HepG2 (cell line): ENCODE data around the gene LRTM2. TPM values are rescaled to one million over a fixed set of nuclear protein-coding genes. Genes with fewer than 3 reads are reported as not detected.

Experiments
- DNMT3B ChIP-seq: conservative IDR thresholded peaks from 2 replicates; pipeline ENCODE4 v1.6.1; 2016; ENCODE audit warnings: missing biosample characterization, control low read depth
- GABPA ChIP-seq, 2 experiments: IDR thresholded peaks; 2 replicates each; pipeline ENCODE4 v1.6.1; 2011 to 2016; ENCODE audit warnings: low read depth in 2 of 2, low read length in 1 of 2, missing biosample characterization in 1 of 2, missing genetic modification characterization in 1 of 2
- LCORL ChIP-seq, 2 experiments: fragments of 450-650 bp in 1 of 2; sonication (generic) in 1 of 2; formaldehyde crosslinking in 1 of 2; IDR thresholded peaks; 2 replicates each; pipeline versions ENCODE4 v1.5.0 to v1.6.1; 2017 to 2020; ENCODE audit warnings: antibody characterized with exemption in 1 of 2, missing genetic modification reagents in 1 of 2
- MXD4 ChIP-seq: IDR thresholded peaks from 2 replicates; pipeline ENCODE4 v1.6.1; 2016; ENCODE audit warnings: mild to moderate bottlenecking, missing biosample characterization, missing genetic modification reagents
- NFYB ChIP-seq: sonication (generic); formaldehyde crosslinking; IDR thresholded peaks from 2 replicates; pipeline ENCODE4 v1.4.0; 2020; ENCODE audit warnings: missing genetic modification reagents
- NKX3-1 ChIP-seq: sonication (generic); formaldehyde crosslinking; IDR thresholded peaks from 2 replicates; pipeline ENCODE4 v1.5.0; 2020; ENCODE audit warnings: missing genetic modification reagents
- PHF20 ChIP-seq: sonication (generic); formaldehyde crosslinking; IDR thresholded peaks from 2 replicates; pipeline ENCODE4 v1.5.0; 2020; ENCODE audit warnings: mild to moderate bottlenecking, missing genetic modification reagents
- REPIN1 ChIP-seq: sonication (generic); formaldehyde crosslinking; IDR thresholded peaks from 2 replicates; pipeline ENCODE4 v1.8.0; 2022; ENCODE audit warnings: missing genetic modification reagents, low read depth, mild to moderate bottlenecking, borderline replicate concordance
- ZBTB8A ChIP-seq: sonication (generic); formaldehyde crosslinking; IDR thresholded peaks from 2 replicates; pipeline ENCODE4 v1.4.0; 2020; ENCODE audit warnings: mild to moderate bottlenecking, low read depth, missing genetic modification reagents, borderline replicate concordance
- ZNF17 ChIP-seq: sonication (generic); formaldehyde crosslinking; IDR thresholded peaks from 2 replicates; pipeline ENCODE4 v1.5.0; 2020; ENCODE audit warnings: mild to moderate bottlenecking, missing genetic modification reagents
- ZNF317 ChIP-seq: sonication (generic); formaldehyde crosslinking; IDR thresholded peaks from 2 replicates; pipeline ENCODE4 v1.5.0; 2020; ENCODE audit warnings: mild to moderate bottlenecking, missing genetic modification reagents
- ZNF496 ChIP-seq: sonication (generic); formaldehyde crosslinking; IDR thresholded peaks from 2 replicates; pipeline ENCODE4 v1.8.1; 2023; ENCODE audit warnings: mild to moderate bottlenecking, moderate library complexity, missing genetic modification reagents; ENCODE audit not compliant: insufficient replicate concordance
- ZNF709 ChIP-seq: sonication (generic); formaldehyde crosslinking; IDR thresholded peaks from 2 replicates; pipeline ENCODE4 v1.5.0; 2020; ENCODE audit warnings: mild to moderate bottlenecking, missing genetic modification reagents
- ZNF713 ChIP-seq: sonication (generic); formaldehyde crosslinking; IDR thresholded peaks from 2 replicates; pipeline ENCODE4 v1.4.0; 2020; ENCODE audit warnings: mild to moderate bottlenecking, missing genetic modification reagents
- ZSCAN30 ChIP-seq: sonication (generic); formaldehyde crosslinking; IDR thresholded peaks from 2 replicates; pipeline ENCODE4 v1.5.0; 2020; ENCODE audit warnings: mild to moderate bottlenecking, missing genetic modification reagents
- polyA plus RNA-seq, 8 experiments: library from polyadenylated mRNA; depleted of rRNA in 3 of 8; stranded (reverse) in 7 of 8; unstranded in 1 of 8; fragments of >200 nt; fragmentation: Illumina TruSeq in 4 of 8; extraction: Trizol in 4 of 8; gene quantifications; 2 replicates each; pipeline versions ENCODE4 v1.2.1 to v1.2.3, GENCODE V29; 2011 to 2016; ENCODE audit warnings: low read depth in 4 of 8, missing spikeins in 1 of 8, mixed read lengths in 1 of 8; ENCODE audit not compliant: insufficient read depth in 1 of 8
- total RNA-seq, 5 experiments: library from RNA; depleted of rRNA; stranded (reverse); fragments of >200 nt; fragmentation: Illumina TruSeq; extraction: Trizol; gene quantifications; 2 replicates each; pipeline ENCODE4 v1.2.3, GENCODE V29; 2016; ENCODE audit warnings: low read depth in 1 of 5
- TF ChIP-seq, protein P1 (sequence below): sonication (generic); formaldehyde crosslinking; IDR thresholded peaks from 2 replicates; pipeline ENCODE4 v1.4.0; 2020; ENCODE audit warnings: missing genetic modification reagents; ENCODE audit errors: not compliant biosample characterization
- TF ChIP-seq, protein P2 (sequence below): sonication (generic); formaldehyde crosslinking; IDR thresholded peaks from one replicate; pipeline ENCODE4 v1.5.1; 2020; ENCODE audit warnings: mild to moderate bottlenecking, missing genetic modification reagents; ENCODE audit errors: not compliant biosample characterization
- TF ChIP-seq, protein P3 (sequence below): sonication (generic); formaldehyde crosslinking; conservative IDR thresholded peaks from 2 replicates; pipeline ENCODE4 v1.8.0; 2022; ENCODE audit warnings: missing genetic modification reagents

The LRTM2 gene
- total and polyA plus RNA-seq, 2 of the 13 experiments (the other 11 are each of a cell fraction or from before 2014, with no cell fraction given), result 0.09 TPM; not detected in 1

DNA sequence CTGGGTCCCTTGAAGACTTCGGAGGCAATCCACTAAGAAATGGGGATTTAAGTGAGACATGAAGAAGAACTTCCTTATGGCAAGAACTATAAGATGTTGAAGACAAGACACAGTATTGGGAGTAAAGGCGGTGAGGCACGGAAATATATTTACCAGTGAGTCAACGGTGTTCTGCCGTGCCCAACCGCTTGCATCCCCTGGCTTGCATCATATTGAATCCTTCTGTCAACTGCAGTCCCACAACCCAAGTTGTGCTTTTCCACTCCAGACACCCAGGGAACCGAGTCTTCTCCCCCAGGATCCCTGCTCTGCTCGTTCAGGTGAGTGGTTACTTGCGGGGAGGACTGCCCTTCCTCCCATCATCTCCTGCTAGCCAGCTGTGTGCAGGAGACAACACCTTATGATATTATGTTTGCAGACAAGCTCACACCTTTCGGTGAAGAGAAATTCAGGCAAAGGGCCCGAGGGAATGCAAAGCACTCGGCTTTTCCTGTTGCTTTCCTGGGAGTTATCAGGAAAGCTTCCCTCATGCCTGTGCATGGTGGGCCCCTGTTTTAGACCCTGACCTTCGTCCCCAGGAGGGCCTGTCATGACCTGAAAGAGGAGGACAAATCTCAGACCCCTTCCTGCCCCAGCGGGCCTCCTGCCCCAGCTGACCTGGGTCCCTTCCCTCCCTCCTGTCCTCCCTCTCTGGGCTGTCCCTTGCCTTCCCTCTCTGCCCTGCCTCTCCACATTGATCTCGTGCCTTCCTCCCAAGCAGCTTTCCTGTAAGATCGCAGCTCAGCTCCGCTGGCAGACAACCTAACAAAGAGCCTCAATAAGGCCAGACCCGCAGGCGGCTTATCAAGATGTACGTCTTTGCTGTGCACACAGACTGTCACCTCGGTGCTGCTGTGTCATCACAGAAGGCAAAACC is 4.3 kb upstream of the LRTM2 start (continued):
- no peak for TF ChIP-seq ZBTB8A (CRISPR knock-in tag)
- no peak for TF ChIP-seq ZNF17 (CRISPR knock-in tag)
- no peak for TF ChIP-seq ZNF317 (CRISPR knock-in tag)
- no peak for TF ChIP-seq MXD4 (CRISPR knock-in tag)
- no peak for TF ChIP-seq NFYB (CRISPR knock-in tag)
- TF ChIP-seq DNMT3B (CRISPR knock-in tag), result no peak; the same call in 1 of the 2 replicates
- TF ChIP-seq GABPA (IDR thresholded peaks at IDR 0.05; ENCODE audit: low read depth, low read length), result no peak
- TF ChIP-seq GABPA (CRISPR knock-in tag; IDR thresholded peaks at IDR 0.05; ENCODE audit: low read depth), result no peak
- TF ChIP-seq, protein P1, sequence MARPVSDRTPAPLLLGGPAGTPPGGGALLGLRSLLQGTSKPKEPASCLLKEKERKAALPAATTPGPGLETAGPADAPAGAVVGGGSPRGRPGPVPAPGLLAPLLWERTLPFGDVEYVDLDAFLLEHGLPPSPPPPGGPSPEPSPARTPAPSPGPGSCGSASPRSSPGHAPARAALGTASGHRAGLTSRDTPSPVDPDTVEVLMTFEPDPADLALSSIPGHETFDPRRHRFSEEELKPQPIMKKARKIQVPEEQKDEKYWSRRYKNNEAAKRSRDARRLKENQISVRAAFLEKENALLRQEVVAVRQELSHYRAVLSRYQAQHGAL (CRISPR knock-in tag), result no peak
- TF ChIP-seq NKX3-1 (CRISPR knock-in tag), result no peak
- TF ChIP-seq ZSCAN30 (CRISPR knock-in tag), result no peak
- TF ChIP-seq ZNF496 (CRISPR knock-in tag), result no peak
- TF ChIP-seq PHF20 (CRISPR knock-in tag), result no peak
- TF ChIP-seq, protein P2, sequence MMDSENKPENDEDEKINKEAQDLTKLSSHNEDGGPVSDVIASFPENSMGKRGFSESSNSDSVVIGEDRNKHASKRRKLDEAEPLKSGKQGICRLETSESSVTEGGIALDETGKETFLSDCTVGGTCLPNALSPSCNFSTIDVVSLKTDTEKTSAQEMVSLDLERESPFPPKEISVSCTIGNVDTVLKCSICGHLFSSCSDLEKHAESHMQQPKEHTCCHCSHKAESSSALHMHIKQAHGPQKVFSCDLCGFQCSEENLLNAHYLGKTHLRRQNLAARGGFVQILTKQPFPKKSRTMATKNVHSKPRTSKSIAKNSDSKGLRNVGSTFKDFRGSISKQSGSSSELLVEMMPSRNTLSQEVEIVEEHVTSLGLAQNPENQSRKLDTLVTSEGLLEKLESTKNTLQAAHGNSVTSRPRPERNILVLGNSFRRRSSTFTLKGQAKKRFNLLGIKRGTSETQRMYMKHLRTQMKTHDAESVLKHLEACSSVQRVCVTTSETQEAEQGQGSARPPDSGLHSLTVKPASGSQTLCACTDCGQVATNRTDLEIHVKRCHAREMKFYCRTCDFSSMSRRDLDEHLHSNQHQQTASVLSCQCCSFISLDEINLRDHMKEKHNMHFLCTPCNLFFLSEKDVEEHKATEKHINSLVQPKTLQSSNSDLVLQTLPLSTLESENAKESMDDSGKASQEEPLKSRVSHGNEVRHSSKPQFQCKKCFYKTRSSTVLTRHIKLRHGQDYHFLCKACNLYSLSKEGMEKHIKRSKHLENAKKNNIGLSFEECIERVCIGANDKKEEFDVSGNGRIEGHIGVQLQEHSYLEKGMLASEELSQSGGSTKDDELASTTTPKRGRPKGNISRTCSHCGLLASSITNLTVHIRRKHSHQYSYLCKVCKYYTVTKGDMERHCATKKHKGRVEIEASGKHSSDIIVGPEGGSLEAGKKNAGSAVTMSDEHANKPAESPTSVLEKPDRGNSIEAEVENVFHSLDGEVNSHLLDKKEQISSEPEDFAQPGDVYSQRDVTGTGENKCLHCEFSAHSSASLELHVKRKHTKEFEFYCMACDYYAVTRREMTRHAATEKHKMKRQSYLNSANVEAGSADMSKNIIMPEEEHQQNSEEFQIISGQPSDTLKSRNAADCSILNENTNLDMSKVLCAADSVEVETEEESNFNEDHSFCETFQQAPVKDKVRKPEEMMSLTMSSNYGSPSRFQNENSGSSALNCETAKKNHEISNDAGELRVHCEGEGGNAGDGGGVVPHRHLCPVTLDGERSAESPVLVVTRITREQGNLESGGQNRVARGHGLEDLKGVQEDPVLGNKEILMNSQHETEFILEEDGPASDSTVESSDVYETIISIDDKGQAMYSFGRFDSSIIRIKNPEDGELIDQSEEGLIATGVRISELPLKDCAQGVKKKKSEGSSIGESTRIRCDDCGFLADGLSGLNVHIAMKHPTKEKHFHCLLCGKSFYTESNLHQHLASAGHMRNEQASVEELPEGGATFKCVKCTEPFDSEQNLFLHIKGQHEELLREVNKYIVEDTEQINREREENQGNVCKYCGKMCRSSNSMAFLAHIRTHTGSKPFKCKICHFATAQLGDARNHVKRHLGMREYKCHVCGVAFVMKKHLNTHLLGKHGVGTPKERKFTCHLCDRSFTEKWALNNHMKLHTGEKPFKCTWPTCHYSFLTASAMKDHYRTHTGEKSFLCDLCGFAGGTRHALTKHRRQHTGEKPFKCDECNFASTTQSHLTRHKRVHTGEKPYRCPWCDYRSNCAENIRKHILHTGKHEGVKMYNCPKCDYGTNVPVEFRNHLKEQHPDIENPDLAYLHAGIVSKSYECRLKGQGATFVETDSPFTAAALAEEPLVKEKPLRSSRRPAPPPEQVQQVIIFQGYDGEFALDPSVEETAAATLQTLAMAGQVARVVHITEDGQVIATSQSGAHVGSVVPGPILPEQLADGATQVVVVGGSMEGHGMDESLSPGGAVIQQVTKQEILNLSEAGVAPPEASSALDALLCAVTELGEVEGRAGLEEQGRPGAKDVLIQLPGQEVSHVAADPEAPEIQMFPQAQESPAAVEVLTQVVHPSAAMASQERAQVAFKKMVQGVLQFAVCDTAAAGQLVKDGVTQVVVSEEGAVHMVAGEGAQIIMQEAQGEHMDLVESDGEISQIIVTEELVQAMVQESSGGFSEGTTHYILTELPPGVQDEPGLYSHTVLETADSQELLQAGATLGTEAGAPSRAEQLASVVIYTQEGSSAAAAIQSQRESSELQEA (CRISPR knock-in tag), result no peak
- TF ChIP-seq, protein P3, sequence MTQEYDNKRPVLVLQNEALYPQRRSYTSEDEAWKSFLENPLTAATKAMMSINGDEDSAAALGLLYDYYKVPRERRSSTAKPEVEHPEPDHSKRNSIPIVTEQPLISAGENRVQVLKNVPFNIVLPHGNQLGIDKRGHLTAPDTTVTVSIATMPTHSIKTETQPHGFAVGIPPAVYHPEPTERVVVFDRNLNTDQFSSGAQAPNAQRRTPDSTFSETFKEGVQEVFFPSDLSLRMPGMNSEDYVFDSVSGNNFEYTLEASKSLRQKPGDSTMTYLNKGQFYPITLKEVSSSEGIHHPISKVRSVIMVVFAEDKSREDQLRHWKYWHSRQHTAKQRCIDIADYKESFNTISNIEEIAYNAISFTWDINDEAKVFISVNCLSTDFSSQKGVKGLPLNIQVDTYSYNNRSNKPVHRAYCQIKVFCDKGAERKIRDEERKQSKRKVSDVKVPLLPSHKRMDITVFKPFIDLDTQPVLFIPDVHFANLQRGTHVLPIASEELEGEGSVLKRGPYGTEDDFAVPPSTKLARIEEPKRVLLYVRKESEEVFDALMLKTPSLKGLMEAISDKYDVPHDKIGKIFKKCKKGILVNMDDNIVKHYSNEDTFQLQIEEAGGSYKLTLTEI (CRISPR knock-in tag), result no peak
- no peak for TF ChIP-seq ZNF709 (CRISPR knock-in tag)
- TF ChIP-seq LCORL (IDR thresholded peaks at IDR 0.05), result no peak
- TF ChIP-seq LCORL (CRISPR knock-in tag; IDR thresholded peaks at IDR 0.05), result peak; percentile 68; the same call in 1 of the 2 replicates
- TF ChIP-seq ZNF713, result no peak
- TF ChIP-seq REPIN1 (CRISPR knock-in tag), result no peak
